Loucy (cell line): Measurements from ENCODE around the gene PCDHB4.

Experiments
- EZH2phosphoT487 ChIP-seq: fragments of 200-600 bp; IDR thresholded peaks from 2 replicates; pipeline ENCODE4 v1.6.1; 2018; ENCODE audit warnings: antibody characterized with exemption, mild to moderate bottlenecking, moderate library complexity, borderline replicate concordance
- TF ChIP-seq, protein P1 (sequence below): fragments of 200-600 bp; sonication (generic); conservative IDR thresholded peaks from 2 replicates; pipeline ENCODE4 v1.5.1; 2014; ENCODE audit warnings: mild to moderate bottlenecking, antibody characterized with exemption, low read length

DNA sequence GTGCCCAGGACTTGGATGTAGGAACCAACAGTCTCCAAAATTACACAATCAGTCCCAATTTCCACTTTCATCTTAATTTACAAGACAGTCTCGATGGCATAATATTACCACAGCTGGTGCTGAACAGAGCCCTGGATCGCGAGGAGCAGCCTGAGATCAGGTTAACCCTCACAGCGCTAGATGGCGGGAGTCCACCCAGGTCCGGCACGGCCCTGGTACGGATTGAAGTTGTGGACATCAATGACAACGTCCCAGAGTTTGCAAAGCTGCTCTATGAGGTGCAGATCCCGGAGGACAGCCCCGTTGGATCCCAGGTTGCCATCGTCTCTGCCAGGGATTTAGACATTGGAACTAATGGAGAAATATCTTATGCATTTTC lies 26.4 kb upstream of the PCDHB4 start:
- TF ChIP-seq, protein P1, sequence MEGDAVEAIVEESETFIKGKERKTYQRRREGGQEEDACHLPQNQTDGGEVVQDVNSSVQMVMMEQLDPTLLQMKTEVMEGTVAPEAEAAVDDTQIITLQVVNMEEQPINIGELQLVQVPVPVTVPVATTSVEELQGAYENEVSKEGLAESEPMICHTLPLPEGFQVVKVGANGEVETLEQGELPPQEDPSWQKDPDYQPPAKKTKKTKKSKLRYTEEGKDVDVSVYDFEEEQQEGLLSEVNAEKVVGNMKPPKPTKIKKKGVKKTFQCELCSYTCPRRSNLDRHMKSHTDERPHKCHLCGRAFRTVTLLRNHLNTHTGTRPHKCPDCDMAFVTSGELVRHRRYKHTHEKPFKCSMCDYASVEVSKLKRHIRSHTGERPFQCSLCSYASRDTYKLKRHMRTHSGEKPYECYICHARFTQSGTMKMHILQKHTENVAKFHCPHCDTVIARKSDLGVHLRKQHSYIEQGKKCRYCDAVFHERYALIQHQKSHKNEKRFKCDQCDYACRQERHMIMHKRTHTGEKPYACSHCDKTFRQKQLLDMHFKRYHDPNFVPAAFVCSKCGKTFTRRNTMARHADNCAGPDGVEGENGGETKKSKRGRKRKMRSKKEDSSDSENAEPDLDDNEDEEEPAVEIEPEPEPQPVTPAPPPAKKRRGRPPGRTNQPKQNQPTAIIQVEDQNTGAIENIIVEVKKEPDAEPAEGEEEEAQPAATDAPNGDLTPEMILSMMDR: no peak
- TF ChIP-seq EZH2phosphoT487: no peak
